ENCODE results near the gene AFF4.
"Not testable (repeated sequence)": the region's sequence is repeated elsewhere in the genome, so short reads cannot be mapped to it uniquely, and the experiment has no call there.

AFF4 gene, protein sequence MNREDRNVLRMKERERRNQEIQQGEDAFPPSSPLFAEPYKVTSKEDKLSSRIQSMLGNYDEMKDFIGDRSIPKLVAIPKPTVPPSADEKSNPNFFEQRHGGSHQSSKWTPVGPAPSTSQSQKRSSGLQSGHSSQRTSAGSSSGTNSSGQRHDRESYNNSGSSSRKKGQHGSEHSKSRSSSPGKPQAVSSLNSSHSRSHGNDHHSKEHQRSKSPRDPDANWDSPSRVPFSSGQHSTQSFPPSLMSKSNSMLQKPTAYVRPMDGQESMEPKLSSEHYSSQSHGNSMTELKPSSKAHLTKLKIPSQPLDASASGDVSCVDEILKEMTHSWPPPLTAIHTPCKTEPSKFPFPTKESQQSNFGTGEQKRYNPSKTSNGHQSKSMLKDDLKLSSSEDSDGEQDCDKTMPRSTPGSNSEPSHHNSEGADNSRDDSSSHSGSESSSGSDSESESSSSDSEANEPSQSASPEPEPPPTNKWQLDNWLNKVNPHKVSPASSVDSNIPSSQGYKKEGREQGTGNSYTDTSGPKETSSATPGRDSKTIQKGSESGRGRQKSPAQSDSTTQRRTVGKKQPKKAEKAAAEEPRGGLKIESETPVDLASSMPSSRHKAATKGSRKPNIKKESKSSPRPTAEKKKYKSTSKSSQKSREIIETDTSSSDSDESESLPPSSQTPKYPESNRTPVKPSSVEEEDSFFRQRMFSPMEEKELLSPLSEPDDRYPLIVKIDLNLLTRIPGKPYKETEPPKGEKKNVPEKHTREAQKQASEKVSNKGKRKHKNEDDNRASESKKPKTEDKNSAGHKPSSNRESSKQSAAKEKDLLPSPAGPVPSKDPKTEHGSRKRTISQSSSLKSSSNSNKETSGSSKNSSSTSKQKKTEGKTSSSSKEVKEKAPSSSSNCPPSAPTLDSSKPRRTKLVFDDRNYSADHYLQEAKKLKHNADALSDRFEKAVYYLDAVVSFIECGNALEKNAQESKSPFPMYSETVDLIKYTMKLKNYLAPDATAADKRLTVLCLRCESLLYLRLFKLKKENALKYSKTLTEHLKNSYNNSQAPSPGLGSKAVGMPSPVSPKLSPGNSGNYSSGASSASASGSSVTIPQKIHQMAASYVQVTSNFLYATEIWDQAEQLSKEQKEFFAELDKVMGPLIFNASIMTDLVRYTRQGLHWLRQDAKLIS

DNA sequence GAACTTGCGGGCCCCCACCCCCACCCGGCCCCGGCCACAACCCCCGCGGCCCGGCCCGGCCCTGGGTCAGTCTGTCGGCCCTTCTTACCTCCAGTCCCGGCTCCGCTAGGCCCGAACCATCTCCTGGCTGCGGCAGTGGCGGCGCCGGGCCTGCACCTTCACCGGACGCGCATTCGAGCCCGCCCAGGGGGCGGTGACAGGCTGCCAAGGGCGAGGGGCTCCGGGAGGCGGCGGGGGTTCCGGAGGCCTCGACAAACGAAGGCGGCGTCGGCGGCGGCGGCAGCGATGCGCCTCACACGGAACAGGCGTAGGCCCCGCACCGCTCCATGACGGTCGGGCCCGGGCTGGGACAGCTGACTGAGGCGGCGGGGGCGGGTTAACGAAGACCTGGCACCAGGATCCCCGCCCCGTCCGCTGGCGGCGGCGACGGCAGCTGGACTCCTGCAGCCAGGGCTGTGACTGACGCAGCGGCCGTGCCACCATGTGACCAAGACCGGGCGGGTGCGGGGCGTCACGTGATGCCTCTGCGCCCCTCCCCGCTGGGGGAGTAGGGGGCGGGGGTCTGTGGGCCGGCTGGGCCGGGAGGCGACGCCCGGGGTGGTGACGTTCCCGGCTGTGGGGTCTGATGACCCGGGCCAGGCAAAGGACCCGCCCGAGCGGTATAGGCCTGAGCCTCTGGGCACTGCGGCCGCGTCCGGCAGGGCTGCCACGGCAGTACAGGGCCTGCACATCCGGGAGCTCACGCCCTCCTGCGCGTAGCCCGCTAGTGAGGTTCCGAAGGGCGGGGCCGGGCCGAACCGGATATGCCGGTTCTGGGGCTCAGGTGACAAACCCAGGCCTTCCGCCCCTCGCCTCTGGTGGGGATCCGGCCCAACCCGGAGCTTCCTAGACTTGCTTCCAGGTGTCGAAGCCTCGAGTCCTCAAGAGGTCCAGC lies at the start of gene AFF4:
AFF4 (minus strand) TSS at position 464 of the 934 bp plus-strand sequence. CDS start 26,445 bp downstream, outside the sequence.
- DNase-seq, result peak; percentile 93

- not testable (repeated sequence) for DNase-seq
These were observed 45.0 kb upstream of the AFF4 start for GRCh38 chr5:133008455-133008854.

DNA sequence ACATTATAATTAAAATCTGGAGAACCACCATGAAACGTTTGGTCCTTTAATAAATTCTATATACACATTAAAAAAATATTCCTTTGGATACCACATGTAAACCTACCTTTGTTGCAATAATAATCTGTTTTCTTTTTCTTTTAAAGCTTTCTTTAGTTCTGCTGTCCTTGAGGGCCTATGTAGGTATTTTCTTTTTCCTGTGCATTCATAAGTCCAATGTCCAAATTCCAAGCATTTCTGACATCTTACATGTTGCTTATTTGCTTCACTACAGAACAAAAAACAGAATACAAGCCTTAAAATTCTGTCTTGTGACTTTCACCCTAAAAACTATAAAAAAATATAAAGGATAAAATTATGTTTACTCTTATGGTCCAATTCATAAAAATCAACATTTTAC lies 43.2 kb upstream of the AFF4 start:
- DNase-seq, result no peak

- no peak for DNase-seq
These were observed 35.8 kb upstream of the AFF4 start for GRCh38 chr5:132999246-132999645.

- DNase-seq, result no peak
These were observed 35.1 kb upstream of the AFF4 start for GRCh38 chr5:132998556-132998955.

DNA sequence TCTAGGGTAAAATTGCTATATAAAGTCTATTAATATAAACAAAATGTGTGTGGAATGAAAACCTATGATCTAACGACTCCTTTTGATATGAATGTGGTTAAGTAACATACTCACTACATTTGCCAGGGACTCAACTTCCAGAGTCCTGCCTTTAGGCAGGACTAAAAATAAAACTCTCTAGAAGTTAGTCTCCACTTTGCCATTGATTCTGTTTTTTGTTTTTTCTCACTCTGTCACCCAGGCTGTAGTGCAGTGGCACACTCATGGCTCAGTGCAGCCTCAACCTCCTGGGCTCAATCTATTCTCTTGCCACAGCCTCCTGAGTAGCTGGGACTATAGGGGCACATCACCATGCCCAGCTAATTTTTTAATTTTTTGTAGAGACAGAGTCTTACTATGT lies 32.9 kb upstream of the AFF4 start:
- no peak for DNase-seq

GRCh38 chr5:132987531-132988408 lies 24.3 kb upstream of the AFF4 start:
- no peak for DNase-seq

DNA sequence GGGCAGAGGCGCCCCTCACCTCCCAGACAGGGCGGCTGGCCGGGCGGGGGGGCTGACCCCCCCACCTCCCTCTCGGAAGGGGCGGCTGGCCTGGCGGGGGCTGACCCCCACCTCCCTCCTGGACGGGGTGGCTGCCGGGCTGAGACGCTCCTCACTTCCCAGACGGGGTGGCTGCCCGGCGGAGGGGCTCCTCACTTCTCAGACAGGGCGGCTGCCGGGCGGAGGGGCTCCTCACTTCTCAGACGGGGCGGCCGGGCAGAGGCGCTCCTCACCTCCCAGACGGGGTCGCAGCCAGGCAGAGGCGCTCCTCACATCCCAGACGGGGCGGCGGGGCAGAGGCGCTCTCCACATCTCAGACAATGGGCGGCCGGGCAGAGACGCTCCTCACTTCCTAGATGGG lies 19.5 kb upstream of the AFF4 start:
- DNase-seq, result not testable (repeated sequence)

GRCh38 chr5:132981288-132981687 lies 17.9 kb upstream of the AFF4 start:
- DNase-seq, result no peak

DNA sequence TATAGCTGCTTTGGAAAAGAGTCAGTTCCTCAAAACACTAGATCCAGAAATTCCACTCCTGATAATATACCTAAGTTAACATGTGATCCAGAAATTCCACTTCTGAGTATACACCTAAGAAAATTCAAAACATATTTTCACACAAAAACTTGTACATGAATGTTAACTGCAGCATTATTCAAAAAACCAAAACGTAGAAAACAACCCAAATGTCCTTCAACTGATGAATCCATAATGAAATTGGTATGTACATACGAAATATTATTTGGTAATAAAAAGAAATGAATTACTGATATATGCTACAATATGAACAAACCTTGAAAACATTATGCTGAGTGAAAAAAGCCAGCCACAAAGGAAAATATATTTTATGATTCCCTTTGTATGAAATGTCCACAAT lies 16.5 kb upstream of the AFF4 start:
- DNase-seq, result no peak

- no peak for DNase-seq
These were observed 16.0 kb upstream of the AFF4 start for GRCh38 chr5:132979367-132979940.

GRCh38 chr5:132976852-132977251 lies 13.4 kb upstream of the AFF4 start:
- DNase-seq, result no peak

DNA sequence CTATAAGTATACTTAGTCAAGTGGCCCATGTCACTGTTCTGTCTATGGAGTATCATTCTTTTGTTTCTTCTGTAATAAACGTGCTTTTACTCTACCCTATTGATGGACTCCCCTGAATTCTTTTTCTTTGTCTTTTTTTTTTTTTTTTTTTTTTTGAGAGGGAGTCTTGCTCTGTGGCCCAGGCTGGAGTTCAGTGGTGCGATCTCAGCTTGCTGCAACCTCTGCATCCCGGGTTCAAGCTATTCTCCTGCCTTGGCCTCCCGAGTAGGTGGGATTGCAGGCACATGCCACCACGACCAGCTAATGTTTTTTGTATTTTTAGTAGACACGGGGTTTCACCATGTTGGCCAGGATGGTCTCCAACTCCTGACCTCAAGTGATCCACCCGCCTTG lies 9.0 kb upstream of the AFF4 start:
- not testable (repeated sequence) for DNase-seq

DNA sequence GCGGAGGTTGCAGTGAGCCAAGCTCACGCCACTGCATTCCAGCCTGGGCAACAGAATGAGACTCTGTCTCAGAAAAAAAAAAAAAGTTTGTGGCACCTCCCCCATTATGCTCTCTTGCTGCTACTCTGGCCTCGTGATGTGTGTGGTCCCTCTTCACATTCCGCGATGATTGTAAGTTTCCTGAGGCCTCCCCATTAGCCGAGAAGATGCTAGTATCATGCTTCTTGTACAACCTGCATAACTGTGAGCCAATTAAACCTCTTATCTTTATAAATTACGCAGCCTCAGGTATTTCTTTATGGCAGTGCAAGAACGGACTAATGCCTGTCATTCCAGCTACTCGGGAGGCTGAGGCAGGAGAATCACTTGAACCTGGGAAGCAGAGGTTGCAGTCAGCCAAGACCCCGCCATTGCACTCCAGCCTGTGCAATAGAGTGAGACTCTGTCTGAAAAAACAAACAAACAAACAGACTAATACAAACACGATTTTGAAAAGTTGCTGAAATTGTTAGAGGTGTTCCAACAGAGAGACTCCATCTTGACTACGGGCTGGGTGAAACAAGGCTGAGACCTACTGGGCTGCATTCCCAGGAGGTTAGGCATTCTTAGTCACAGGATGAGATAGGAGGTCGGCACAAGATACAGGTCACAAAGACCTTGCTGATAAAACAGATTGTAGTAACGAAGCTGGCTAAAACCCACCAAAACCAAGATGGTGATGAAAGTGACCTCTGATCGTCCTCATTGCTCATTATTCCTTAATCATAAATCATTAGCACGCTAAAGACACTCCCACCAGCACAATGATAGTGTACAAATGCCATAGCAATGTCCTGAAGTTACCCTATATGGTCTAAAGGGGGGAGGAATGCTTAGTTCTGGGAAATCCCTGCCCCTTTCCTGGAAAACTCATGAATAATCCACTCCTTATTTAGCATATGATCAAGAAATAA lies 8.3 kb upstream of the AFF4 start:
- DNase-seq, result no peak

DNA sequence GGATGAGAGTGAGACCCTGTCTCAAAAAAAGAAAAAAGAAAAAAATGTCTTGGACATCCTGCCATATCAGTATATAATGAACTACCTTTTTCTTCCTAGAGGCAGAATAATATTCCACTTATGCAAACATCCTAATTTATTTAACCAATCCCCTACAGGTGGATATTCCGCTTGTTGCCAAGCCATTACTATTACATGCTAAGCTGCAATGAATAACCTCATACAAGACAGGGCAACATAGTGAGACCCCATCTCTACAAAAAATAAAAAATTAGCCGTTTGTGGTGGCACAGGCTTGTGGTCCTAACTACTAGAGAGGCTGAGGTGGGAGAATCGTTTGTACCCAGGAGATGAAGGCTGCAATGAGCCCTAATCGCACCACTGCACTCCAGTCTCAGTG lies 1.7 kb upstream of the AFF4 start:
- no peak for DNase-seq

GRCh38 chr5:132962429-132963021 lies 909 bp downstream of the AFF4 start:
- DNase-seq, result no peak

DNA sequence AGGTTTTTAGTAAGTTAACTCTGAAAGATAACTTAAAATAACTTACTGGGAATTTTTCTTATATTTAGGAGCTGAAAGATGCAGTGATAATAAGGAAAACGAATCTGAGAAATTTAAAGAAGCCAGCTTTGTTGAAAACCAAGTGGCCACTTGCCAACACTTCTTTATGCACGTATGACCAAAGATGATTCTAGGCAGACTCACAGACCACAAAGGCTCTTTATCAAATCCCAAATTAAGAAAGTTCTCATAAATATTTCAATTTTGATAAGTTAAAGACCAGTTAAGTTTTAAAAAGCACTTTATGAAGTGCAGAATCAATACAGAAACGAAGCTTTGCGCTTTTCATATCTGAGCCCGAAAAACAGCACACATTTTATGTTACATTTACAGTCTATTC lies 1.5 kb downstream of the AFF4 start:
- DNase-seq, result no peak

DNA sequence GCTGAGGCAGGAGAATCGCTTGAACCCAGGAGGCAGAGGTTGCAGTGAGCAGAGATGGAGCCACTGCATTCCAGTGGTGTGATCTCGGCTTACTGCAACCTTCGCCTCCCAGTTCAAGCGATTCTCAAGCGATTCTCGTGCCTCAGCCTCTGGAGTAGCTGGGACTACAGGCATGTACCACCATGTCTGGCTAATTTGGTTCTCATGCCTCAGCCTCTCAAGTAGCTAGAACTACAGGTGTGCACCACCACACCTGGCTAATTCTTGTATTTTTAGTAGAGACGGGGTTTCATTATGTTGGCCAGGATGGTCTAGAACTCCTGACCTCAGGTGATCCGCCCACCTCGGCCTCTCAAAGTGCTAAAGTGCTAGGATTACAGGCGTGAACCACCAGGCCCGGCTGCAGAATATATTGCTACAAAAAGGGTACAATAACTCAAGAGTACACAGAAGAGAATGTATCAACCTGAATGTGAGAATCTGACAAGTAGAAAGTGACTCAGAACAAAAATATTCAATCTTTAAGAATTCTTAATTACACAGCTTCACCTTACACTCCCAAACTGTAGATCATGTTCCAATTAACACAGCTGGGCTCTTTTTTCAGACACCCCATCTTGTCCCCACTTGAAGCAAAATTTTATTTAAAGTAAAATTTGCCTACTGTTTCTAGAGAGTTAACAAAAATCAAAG lies 2.2 kb downstream of the AFF4 start:
- not testable (repeated sequence) for DNase-seq

All from activated CD8-positive, alpha-beta memory T cell treated with anti-CD3 and anti-CD28 coated beads, Interleukin-2, amount 50 U/mL, for 48 hours (primary cell).